Forelimb muscle (tissue), 1 donor: ENCODE results near the gene LHFPL2. TPM values are rescaled to one million over a fixed set of nuclear protein-coding genes. Genes with fewer than 3 reads are reported as not detected.
"Not testable (repeated sequence)": the region's sequence is repeated elsewhere in the genome, so short reads cannot be mapped to it uniquely, and the experiment has no call there.

Experiments used
- DNase-seq: peaks from one replicate; pipeline ENCODE4 v3.0.0-alpha.2; 2013; ENCODE audit warnings: low read depth
- polyA plus RNA-seq: library from polyadenylated mRNA; unstranded; fragments of 120-200 nt; gene quantifications from one replicate; pipeline ENCODE4 v1.2.1, GENCODE V29; 2013; ENCODE audit not compliant: insufficient read length

The LHFPL2 gene
- polyA plus RNA-seq, 1 donor = 48.3 TPM

DNA sequence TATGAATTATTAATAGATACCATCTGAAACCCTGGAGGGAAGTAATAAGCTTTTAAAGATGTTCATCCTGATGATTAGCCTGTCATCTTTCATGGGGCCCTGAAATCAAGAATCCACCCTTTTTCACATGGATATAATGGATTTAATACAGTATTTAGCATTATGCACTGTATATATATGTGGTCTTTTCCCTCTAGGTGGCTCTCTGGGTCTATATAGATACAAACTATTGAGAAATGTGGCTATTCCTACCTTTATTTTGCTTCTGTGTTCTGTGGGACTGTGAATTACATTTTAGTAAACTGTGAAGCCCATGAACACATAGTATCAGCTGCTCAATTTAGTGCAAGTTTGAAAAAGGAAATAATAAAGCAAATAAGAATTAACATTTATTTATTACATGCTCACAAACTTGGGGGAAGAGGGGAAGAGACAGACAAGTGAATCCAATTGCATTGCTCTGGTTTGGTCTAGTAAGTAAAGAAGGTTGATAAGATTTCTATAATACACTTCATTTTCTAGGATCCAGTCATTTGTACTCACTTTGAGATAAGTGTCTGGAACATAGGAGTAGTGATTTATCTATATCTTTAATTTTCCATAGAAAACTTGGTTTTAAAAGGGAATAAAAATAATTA is 176.0 kb downstream of the LHFPL2 start:
- no peak for DNase-seq

GRCh38 chr5:78471896-78472295 is 176.7 kb downstream of the LHFPL2 start:
- no peak for DNase-seq

DNA sequence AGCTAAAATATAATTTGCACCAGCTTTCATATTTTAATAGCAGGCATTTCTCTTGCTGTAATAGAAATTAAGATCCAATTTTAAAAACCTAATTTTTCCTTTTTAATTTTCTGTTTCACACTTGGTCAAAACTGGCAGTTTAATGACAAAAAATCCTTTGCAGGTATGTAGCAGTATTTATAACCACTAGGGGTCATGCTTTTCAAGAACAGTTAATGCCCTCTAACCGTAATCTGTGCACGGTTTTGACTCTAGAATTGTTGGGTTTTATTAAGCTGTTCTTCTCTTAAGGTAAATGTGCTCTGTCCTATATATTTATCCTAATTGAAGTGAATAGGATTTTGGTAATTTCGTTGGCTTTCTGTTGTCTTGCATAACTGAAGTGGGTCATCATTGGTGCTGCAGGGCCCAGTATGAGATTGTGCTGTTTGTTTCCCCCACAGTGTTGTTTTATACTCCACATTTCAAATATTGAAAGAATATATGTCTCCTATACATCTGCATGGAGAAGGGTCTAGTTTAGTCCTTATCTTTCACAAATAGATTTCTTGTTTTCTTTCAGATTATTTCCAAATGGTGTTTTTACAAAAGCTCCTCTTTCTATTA is 180.7 kb downstream of the LHFPL2 start:
- DNase-seq = no peak

GRCh38 chr5:78467140-78467539 is 181.4 kb downstream of the LHFPL2 start:
- DNase-seq = no peak

DNA sequence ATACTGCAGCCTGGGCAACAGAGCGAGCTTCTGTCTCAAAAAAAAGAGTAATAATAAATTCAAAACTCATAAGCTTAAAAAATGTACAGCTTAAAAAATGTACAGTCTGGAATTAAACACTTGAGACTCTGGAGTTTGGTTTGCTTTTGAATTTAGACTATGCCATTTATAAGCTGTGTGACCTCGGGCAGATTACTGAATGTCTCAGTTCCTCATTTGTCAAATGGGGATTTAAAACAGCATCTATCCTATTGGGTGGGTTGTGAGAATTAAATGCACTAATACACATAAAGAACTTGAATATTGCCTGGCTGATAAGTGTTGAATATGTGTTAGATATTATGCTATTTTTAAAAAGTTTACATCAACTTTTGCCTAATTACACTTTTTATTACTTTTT is 189.7 kb downstream of the LHFPL2 start:
- DNase-seq = no peak

DNA sequence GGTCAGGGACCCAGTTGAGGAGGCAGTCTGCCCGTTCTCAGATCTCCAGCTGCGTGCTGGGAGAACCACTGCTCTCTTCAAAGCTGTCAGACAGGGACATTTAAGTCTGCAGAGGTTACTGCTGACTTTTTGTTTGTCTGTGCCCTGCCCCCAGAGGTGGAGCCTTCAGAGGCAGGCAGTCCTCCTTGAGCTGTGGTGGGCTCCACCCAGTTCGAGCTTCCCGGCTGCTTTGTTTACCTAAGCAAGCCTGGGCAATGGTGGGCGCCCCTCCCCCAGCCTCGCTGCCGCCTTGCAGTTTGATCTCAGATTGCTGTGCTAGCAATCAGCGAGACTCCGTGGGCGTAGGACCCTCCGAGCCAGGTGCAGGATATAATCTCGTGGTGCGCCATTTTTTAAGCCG is 191.1 kb downstream of the LHFPL2 start:
- not testable (repeated sequence) for DNase-seq

- DNase-seq = no peak
These were observed 199.5 kb downstream of the LHFPL2 start for GRCh38 chr5:78449103-78449502.

GRCh38 chr5:78447775-78448424 is 200.7 kb downstream of the LHFPL2 start:
- no peak for DNase-seq
